HUES64 (cell line): ENCODE measurements around the gene NMRK2.

Experiments used
- H3K27ac ChIP-seq: 2 replicates; pipeline ENCODE4 v1.7.0; 2013; ENCODE audit warnings: low read depth, low read length, inconsistent platforms
- H3K27me3 ChIP-seq: 2 replicates; pipeline ENCODE4 v1.6.1; 2013; ENCODE audit warnings: mild to moderate bottlenecking, low read length; ENCODE audit not compliant: insufficient read depth
- H3K36me3 ChIP-seq: 2 replicates; pipeline ENCODE4 v1.6.1; 2013; ENCODE audit warnings: mild to moderate bottlenecking, low read length; ENCODE audit not compliant: insufficient read depth
- H3K4me1 ChIP-seq: 2 replicates; pipeline ENCODE4 v1.6.1; 2013; ENCODE audit warnings: mild to moderate bottlenecking, low read length, moderate library complexity; ENCODE audit not compliant: insufficient read depth
- H3K4me3 ChIP-seq: 2 replicates; pipeline ENCODE4 v1.5.1; 2013; ENCODE audit warnings: mild to moderate bottlenecking, low read length, moderate library complexity
- H3K9ac ChIP-seq: 2 replicates; pipeline ENCODE4 v1.6.1; 2013; ENCODE audit warnings: mild to moderate bottlenecking, low read depth, low read length
- H3K9me3 ChIP-seq: 2 replicates; pipeline ENCODE4 v1.6.1; 2013; ENCODE audit warnings: low read depth, low read length; ENCODE audit not compliant: insufficient read depth
- WGBS: fragments of 150-250, 120-280 bp; methylation state at CpG from one replicate; pipeline ENCODE4 v1.1.7; 2013; ENCODE audit warnings: missing lambda C conversion rate; 5-methylcytosine and 5-hydroxymethylcytosine counted together

Gene NMRK2

GRCh38 chr19:3968556-3969434 lies 35.9 kb downstream of the NMRK2 start:
- peaks cover 14% of the 10 kb centered on the region for H3K4me1 ChIP-seq
- no peaks in the 10 kb centered on the region for H3K9me3 ChIP-seq
- H3K27me3 ChIP-seq: no peaks in the 10 kb centered on the region
- peaks cover 46% of the 10 kb centered on the region for H3K36me3 ChIP-seq
- H3K4me3 ChIP-seq: peak overlapping the region; percentile 89
- peak overlapping the region; percentile 94 for H3K27ac ChIP-seq
- 31% methylated on average over 9 of the region's 9 CpGs for WGBS
- H3K9ac ChIP-seq: peak overlapping the region; percentile 92

GRCh38 chr19:3969435-3970312 lies 36.8 kb downstream of the NMRK2 start:
- no peaks in the 10 kb centered on the region for H3K27me3 ChIP-seq

GRCh38 chr19:3970313-3970807 lies 37.5 kb downstream of the NMRK2 start:
- peaks cover 14% of the 10 kb centered on the region for H3K4me1 ChIP-seq
- WGBS: under 1% methylated on average over 21 of the region's 22 CpGs
- no peaks in the 10 kb centered on the region for H3K27me3 ChIP-seq
- peak overlapping the region; percentile 92 for H3K9ac ChIP-seq
- H3K27ac ChIP-seq: peak overlapping the region; percentile 94
- peak overlapping the region; percentile 89 for H3K4me3 ChIP-seq
- H3K36me3 ChIP-seq: peaks cover 40% of the 10 kb centered on the region
- H3K9me3 ChIP-seq: no peaks in the 10 kb centered on the region

More at GRCh38 chr19:3969435-3970312, 36.8 kb downstream of the NMRK2 start:
- Histone ChIP-seq H3K4me1 (peaks cover 14% of the 10 kb centered on the region), H3K9me3 (no peaks in the 10 kb centered on the region), H3K27ac (peak overlapping the region; percentile 94), H3K9ac (peak overlapping the region; percentile 92), H3K4me3 (peak overlapping the region; percentile 89), H3K36me3 (peaks cover 39% of the 10 kb centered on the region)
- WGBS: 13% methylated on average over 23 of the region's 23 CpGs

- under 1% methylated on average over 73 of the region's 73 CpGs for WGBS
- peak within 1 kb of the TSS; percentile 92 for H3K9ac ChIP-seq
- H3K27me3 ChIP-seq: no peaks in the 10 kb centered on the region
- peaks cover 40% of the 10 kb centered on the region for H3K36me3 ChIP-seq
- H3K4me1 ChIP-seq: peaks cover 14% of the 10 kb centered on the region
- no peaks in the 10 kb centered on the region for H3K9me3 ChIP-seq
- peak within 1 kb of the TSS; percentile 89 for H3K4me3 ChIP-seq
- peak within 1 kb of the TSS; percentile 94 for H3K27ac ChIP-seq
Observed at GRCh38 chr19:3970808-3971598, 38.1 kb downstream of the NMRK2 start, which contains the start of gene DAPK3. Gene DAPK3, minus strand, starts transcription at chr19:3971099. Its CDS starts 1,364 bp downstream, at chr19:3969735.

GRCh38 chr19:3975144-3975543 lies 42.3 kb downstream of the NMRK2 start:
- no peaks in the 10 kb centered on the region for H3K9me3 ChIP-seq
- H3K27me3 ChIP-seq: no peaks in the 10 kb centered on the region
- no peak overlapping the region for H3K9ac ChIP-seq
- H3K4me3 ChIP-seq: no peak overlapping the region
- no peaks in the 10 kb centered on the region for H3K4me1 ChIP-seq
- H3K36me3 ChIP-seq: peaks cover 57% of the 10 kb centered on the region
- H3K27ac ChIP-seq: no peak overlapping the region
- 95% methylated on average over 8 of the region's 8 CpGs for WGBS

- H3K4me3 ChIP-seq: no peak overlapping the region
- peaks cover 63% of the 10 kb centered on the region for H3K36me3 ChIP-seq
- no peak overlapping the region for H3K9ac ChIP-seq
- no peaks in the 10 kb centered on the region for H3K9me3 ChIP-seq
- no peaks in the 10 kb centered on the region for H3K27me3 ChIP-seq
- peak overlapping the region; percentile 55; the same call in 1 of the 2 replicates for H3K27ac ChIP-seq
- H3K4me1 ChIP-seq: no peaks in the 10 kb centered on the region
- WGBS: 93% methylated on average over 14 of the region's 14 CpGs
Observed at GRCh38 chr19:3975637-3976087, 42.8 kb downstream of the NMRK2 start.

GRCh38 chr19:3976495-3977241 lies 43.8 kb downstream of the NMRK2 start:
- H3K36me3 ChIP-seq: peaks cover 73% of the 10 kb centered on the region
- WGBS: 94% methylated on average over 29 of the region's 29 CpGs
- no peaks in the 10 kb centered on the region for H3K27me3 ChIP-seq
- H3K4me3 ChIP-seq: no peak overlapping the region
- H3K27ac ChIP-seq: peak overlapping the region; percentile 5; the same call in 1 of the 2 replicates
- H3K9ac ChIP-seq: no peak overlapping the region
- no peaks in the 10 kb centered on the region for H3K9me3 ChIP-seq
- H3K4me1 ChIP-seq: no peaks in the 10 kb centered on the region

- Histone ChIP-seq H3K9me3 (no peaks in the 10 kb centered on the region), H3K27me3 (no peaks in the 10 kb centered on the region), H3K36me3 (peaks cover 79% of the 10 kb centered on the region), H3K4me1 (no peaks in the 10 kb centered on the region), H3K9ac (no peak overlapping the region), H3K27ac (peak overlapping the region; percentile 5; the same call in 1 of the 2 replicates), H3K4me3 (no peak overlapping the region)
- WGBS: 95% methylated on average over 59 of the region's 59 CpGs
Observed at GRCh38 chr19:3977242-3978143, 44.6 kb downstream of the NMRK2 start.

GRCh38 chr19:3978145-3978544 lies 45.3 kb downstream of the NMRK2 start:
- Histone ChIP-seq H3K4me3 (no peak overlapping the region), H3K4me1 (no peaks in the 10 kb centered on the region; the same call in 1 of the 2 replicates), H3K27ac (no peak overlapping the region; the same call in 1 of the 2 replicates), H3K9ac (no peak overlapping the region), H3K36me3 (peaks cover 82% of the 10 kb centered on the region), H3K27me3 (no peaks in the 10 kb centered on the region), H3K9me3 (no peaks in the 10 kb centered on the region)
- WGBS: 96% methylated on average over 19 of the region's 19 CpGs
